GM12874 (cell line): ENCODE results near the gene ZNF580.

Experiments
- CTCF ChIP-seq: IDR thresholded peaks from 2 replicates; pipeline ENCODE4 v1.5.1; 2011; ENCODE audit warnings: low read depth, mild to moderate bottlenecking, control low read depth, low read length, moderate library complexity; ENCODE audit not compliant: insufficient read depth

Gene ZNF580, protein sequence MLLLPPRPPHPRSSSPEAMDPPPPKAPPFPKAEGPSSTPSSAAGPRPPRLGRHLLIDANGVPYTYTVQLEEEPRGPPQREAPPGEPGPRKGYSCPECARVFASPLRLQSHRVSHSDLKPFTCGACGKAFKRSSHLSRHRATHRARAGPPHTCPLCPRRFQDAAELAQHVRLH

GRCh38 chr19:55640577-55641425, at the start of gene ZNF580:
Gene ZNF580, plus strand, starts transcription at chr19:55641002. Its CDS starts 1,507 bp downstream, at chr19:55642509.
- no peak for TF ChIP-seq CTCF

DNA sequence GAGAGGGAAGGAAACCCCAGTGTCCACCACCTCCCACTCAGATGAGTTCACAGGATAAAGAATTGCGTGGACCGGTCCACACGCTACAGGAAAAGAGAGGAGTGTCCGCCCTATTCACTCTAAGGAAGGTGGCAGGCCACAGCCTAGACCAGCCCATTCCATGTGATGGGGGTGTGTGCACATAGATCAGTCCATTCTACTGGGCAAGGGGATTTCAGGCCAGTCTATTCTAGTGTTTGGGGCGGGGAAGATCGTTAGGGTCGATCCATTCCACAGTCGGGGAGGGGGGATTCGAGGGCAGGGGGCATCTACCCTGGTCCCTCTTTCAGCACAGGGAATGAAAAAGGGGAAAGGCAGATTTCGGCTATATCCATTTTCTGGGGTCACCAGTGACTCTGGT, 49.2 kb upstream of the ZNF580 start:
- no peak for TF ChIP-seq CTCF

DNA sequence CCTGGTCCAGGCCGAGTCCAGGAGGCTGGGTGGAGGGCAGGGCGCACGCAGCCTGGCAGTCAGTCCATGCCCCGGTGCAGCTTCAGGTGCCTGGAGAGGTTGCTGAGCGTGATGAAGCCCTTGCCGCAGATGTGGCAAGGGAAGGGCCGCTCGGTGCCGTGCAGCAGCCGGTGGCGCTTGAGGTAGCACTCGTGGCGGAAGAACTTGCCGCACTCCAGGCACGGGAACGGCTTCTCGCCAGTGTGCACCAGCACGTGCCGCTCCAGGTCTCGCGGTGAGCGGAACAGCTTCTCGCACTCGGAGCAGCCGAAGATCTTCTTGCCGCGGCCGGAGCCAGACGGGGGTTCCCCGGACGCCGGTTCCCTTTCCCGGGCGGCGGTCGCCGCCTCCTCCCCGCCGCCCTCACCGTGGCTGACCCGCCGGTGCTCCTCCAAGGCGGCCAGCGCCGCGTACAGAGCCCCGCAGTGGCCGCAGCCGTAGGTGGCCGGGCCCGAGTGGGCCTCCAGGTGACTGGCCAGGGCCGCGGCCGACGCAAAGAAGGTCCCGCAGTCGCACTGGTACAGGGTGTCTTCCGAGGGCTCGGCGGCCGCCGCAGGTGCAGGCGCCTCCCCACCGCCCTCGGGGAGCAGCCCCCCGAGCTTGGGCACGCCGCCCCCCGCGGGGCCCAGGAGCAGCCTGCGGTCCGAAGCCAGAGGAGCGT, 48.3 kb upstream of the ZNF580 start:
- TF ChIP-seq CTCF = no peak

DNA sequence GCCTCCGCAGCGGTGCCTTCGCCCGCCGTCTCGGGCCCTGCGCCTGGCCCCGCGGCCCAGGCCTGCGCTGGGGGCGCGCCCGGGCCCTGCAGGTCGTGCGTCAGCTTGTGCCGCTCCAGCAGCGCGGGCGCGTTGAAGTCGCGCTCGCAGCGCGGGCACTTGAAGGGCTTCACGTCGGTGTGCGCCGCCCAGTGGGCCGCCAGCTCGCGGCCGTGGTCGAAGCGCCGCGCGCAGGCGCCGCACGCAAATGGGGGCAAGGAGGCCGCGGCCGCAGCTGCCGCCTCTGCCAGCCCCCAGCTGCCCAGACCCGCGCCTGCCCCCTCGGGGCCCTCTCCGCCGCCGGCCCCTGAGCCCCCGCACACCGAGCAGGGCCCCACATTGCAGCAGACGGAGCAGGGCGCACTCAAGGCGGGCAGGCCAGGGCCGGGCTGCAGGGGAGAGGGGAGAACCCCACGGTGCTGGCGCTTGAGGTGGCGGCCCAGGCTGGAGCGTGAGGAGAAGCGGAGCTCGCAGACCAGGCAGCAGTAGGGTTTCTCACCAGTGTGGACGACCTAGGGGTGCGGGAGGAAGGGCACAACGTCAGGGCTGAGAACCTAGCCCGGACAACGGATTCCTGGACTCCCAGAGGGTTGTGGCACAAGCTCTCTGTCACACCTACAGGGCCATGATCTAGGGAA, 47.6 kb upstream of the ZNF580 start:
- TF ChIP-seq CTCF = no peak

DNA sequence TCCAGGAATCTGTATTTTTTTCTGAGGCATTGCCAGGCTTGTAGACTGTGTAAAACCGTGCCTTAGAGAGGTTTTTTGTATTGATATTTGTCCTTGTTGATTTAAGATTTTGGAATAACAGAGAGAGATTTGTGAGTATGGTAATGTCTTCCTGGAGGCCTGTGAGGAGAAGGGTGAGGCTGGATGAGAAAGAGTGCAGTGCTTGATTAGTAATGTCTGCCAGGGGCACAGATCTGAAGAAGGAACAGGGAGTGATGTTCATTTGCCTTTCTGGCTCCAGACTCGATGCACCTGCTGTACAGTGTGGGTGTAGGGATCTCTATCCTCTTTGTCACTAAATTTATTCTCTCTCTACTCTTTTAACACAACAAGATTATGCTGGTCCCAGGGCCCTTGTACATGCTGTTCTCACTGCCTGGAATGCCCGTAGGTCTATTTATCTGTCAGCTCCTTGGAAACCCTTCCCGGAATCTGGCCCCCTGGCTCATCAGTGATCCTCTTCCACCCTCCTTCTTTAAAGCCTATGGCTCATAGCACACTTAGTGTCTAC, 45.7 kb upstream of the ZNF580 start:
- TF ChIP-seq CTCF = no peak

GRCh38 chr19:55596304-55596703, 44.5 kb upstream of the ZNF580 start:
- no peak for TF ChIP-seq CTCF
